WTC11 (cell line): ENCODE data around the gene CTIF. TPM values are rescaled to one million over a fixed set of nuclear protein-coding genes. Genes with fewer than 3 reads are reported as not detected.

Experiments
- ATAC-seq: fragments of 200-7000 bp; cut with Tn5 transposase; 2 replicates; pipeline ENCODE4 v1.10.0; 2021; ENCODE audit warnings: mild to moderate bottlenecking, moderate library complexity
- CTCF ChIA-PET: fragments of 300-600 bp; sonication (Branson Sonifier 250); formaldehyde crosslinking; loops from one replicate; lab custom pipeline; 2021; ENCODE audit warnings: antibody characterized with exemption; lab: Charles Lee
- POLR2A ChIA-PET: fragments of 350-600 bp; sonication (Branson Sonifier 250); formaldehyde crosslinking; loops from one replicate; lab custom pipeline; 2021; ENCODE audit warnings: antibody characterized with exemption; lab: Charles Lee
- DNase-seq: peaks from one replicate; pipeline ENCODE4 v3.0.0; 2021; ENCODE audit warnings: low spot score
- H3K27ac Mint-ChIP-seq: 2 replicates; pipeline ENCODE4 v1.8.0; 2021; ENCODE audit warnings: mixed read lengths
- H3K27me3 Mint-ChIP-seq: 2 replicates; pipeline ENCODE4 v1.8.0; 2021; ENCODE audit warnings: low read depth, mild to moderate bottlenecking, moderate library complexity, mixed read lengths
- H3K36me3 Mint-ChIP-seq: 2 replicates; pipeline ENCODE4 v1.8.0; 2021; ENCODE audit warnings: mixed read lengths
- H3K4me1 Mint-ChIP-seq: 2 replicates; pipeline ENCODE4 v1.8.0; 2022; ENCODE audit warnings: mixed read lengths
- H3K4me3 Mint-ChIP-seq: 2 replicates; pipeline ENCODE4 v1.8.0; 2021; ENCODE audit warnings: mild to moderate bottlenecking, moderate library complexity, mixed read lengths
- H3K9me3 Mint-ChIP-seq: 2 replicates; pipeline ENCODE4 v1.8.0; 2021; ENCODE audit warnings: mixed read lengths
- EMX1 ChIP-seq: fragments of 250-450 bp; sonication (Bioruptor Pico); IDR thresholded peaks from 2 replicates; pipeline ENCODE4 v1.8.0; 2021; ENCODE audit warnings: mild to moderate bottlenecking
- ETV6 ChIP-seq: sonication (generic); formaldehyde crosslinking; IDR thresholded peaks from 2 replicates; pipeline ENCODE4 v1.8.1; 2022; ENCODE audit warnings: mild to moderate bottlenecking, missing genetic modification reagents
- IRF2 ChIP-seq: sonication (generic); formaldehyde crosslinking; IDR thresholded peaks from 2 replicates; pipeline ENCODE4 v1.8.0; 2022; ENCODE audit warnings: low read depth, missing genetic modification reagents, borderline replicate concordance
- MXD4 ChIP-seq: fragments of 250-450 bp; sonication (Bioruptor Pico); IDR thresholded peaks from 2 replicates; pipeline ENCODE4 v1.8.0; 2021; ENCODE audit warnings: mild to moderate bottlenecking, moderate library complexity, borderline replicate concordance
- MYBL2 ChIP-seq: sonication (generic); formaldehyde crosslinking; IDR thresholded peaks from 2 replicates; pipeline ENCODE4 v1.8.1; 2023; ENCODE audit warnings: mild to moderate bottlenecking, moderate library complexity, missing genetic modification reagents
- NFYB ChIP-seq: sonication (generic); formaldehyde crosslinking; conservative IDR thresholded peaks from 2 replicates; pipeline ENCODE4 v1.8.0; 2022; ENCODE audit warnings: low read depth, missing genetic modification reagents
- NR1H2 ChIP-seq: sonication (generic); formaldehyde crosslinking; IDR thresholded peaks from 2 replicates; pipeline ENCODE4 v1.9.0; 2021; ENCODE audit warnings: mild to moderate bottlenecking, moderate library complexity, missing genetic modification reagents
- NR3C1 ChIP-seq: sonication (generic); formaldehyde crosslinking; conservative IDR thresholded peaks from 2 replicates; pipeline ENCODE4 v1.8.1; 2023; ENCODE audit warnings: low read depth, mild to moderate bottlenecking, missing genetic modification reagents
- PRRX2 ChIP-seq: fragments of 250-450 bp; sonication (Bioruptor Pico); IDR thresholded peaks from 2 replicates; pipeline ENCODE4 v1.8.0; 2021; ENCODE audit warnings: mild to moderate bottlenecking
- SOX15 ChIP-seq: fragments of 250-450 bp; sonication (Bioruptor Pico); IDR thresholded peaks from 2 replicates; pipeline ENCODE4 v1.9.0; 2021; ENCODE audit warnings: mild to moderate bottlenecking
- SP1 ChIP-seq: sonication (generic); formaldehyde crosslinking; conservative IDR thresholded peaks from 2 replicates; pipeline ENCODE4 v1.8.1; 2022; ENCODE audit warnings: missing genetic modification reagents
- TEAD1 ChIP-seq: sonication (generic); formaldehyde crosslinking; IDR thresholded peaks from 2 replicates; pipeline ENCODE4 v1.8.0; 2022; ENCODE audit warnings: mild to moderate bottlenecking, missing genetic modification reagents
- TP53 ChIP-seq: sonication (generic); formaldehyde crosslinking; IDR thresholded peaks from 2 replicates; pipeline ENCODE4 v1.8.1; 2023; ENCODE audit warnings: mild to moderate bottlenecking, missing genetic modification reagents
- ZBTB21 ChIP-seq: sonication (generic); formaldehyde crosslinking; IDR thresholded peaks from 2 replicates; pipeline ENCODE4 v1.8.1; 2023; ENCODE audit warnings: mild to moderate bottlenecking, missing genetic modification reagents, borderline replicate concordance
- ZNF121 ChIP-seq: sonication (generic); formaldehyde crosslinking; IDR thresholded peaks from 2 replicates; pipeline ENCODE4 v1.8.0; 2023; ENCODE audit warnings: missing genetic modification reagents
- ZNF138 ChIP-seq: sonication (generic); formaldehyde crosslinking; conservative IDR thresholded peaks from 2 replicates; pipeline ENCODE4 v1.8.1; 2022; ENCODE audit warnings: mild to moderate bottlenecking, moderate library complexity, missing genetic modification reagents
- ZNF232 ChIP-seq: sonication (generic); formaldehyde crosslinking; IDR thresholded peaks from 2 replicates; pipeline ENCODE4 v1.8.0; 2022; ENCODE audit warnings: mild to moderate bottlenecking, missing genetic modification reagents
- total RNA-seq: library from RNA; stranded (reverse); gene quantifications from 3 replicates; pipeline ENCODE4 v1.2.3, GENCODE V29; 2021
- TF ChIP-seq, protein P1 (sequence below): sonication (generic); formaldehyde crosslinking; conservative IDR thresholded peaks from 2 replicates; pipeline ENCODE4 v1.8.1; 2022; ENCODE audit warnings: mild to moderate bottlenecking, missing genetic modification reagents
- TF ChIP-seq, protein P2 (sequence below): fragments of 250-450 bp; sonication (Bioruptor Pico); IDR thresholded peaks from 2 replicates; pipeline ENCODE4 v2.1.2; 2022; ENCODE audit warnings: mild to moderate bottlenecking, moderate library complexity
- TF ChIP-seq, protein P3 (sequence below): sonication (generic); formaldehyde crosslinking; IDR thresholded peaks from 2 replicates; pipeline ENCODE4 v1.8.0; 2022; ENCODE audit warnings: mild to moderate bottlenecking, missing genetic modification reagents
- TF ChIP-seq, protein P4 (sequence below): sonication (generic); formaldehyde crosslinking; IDR thresholded peaks from 2 replicates; pipeline ENCODE4 v1.8.1; 2022; ENCODE audit warnings: mild to moderate bottlenecking, missing genetic modification reagents, moderate library complexity, borderline replicate concordance
- TF ChIP-seq, protein P5 (sequence below): sonication (generic); formaldehyde crosslinking; IDR thresholded peaks from 2 replicates; pipeline ENCODE4 v1.8.1; 2023; ENCODE audit warnings: mild to moderate bottlenecking, missing genetic modification reagents, moderate library complexity
- TF ChIP-seq, protein P6 (sequence below): fragments of 250-450 bp; sonication (Bioruptor Pico); conservative IDR thresholded peaks from 2 replicates; pipeline ENCODE4 v1.9.0; 2021; ENCODE audit warnings: mild to moderate bottlenecking
- TF ChIP-seq, protein P7 (sequence below): sonication (generic); formaldehyde crosslinking; IDR thresholded peaks from 2 replicates; pipeline ENCODE4 v1.8.0; 2022; ENCODE audit warnings: mild to moderate bottlenecking, missing genetic modification reagents

The CTIF gene
- total RNA-seq, 1 experiment from 2014 or later, result 28.5 TPM

DNA sequence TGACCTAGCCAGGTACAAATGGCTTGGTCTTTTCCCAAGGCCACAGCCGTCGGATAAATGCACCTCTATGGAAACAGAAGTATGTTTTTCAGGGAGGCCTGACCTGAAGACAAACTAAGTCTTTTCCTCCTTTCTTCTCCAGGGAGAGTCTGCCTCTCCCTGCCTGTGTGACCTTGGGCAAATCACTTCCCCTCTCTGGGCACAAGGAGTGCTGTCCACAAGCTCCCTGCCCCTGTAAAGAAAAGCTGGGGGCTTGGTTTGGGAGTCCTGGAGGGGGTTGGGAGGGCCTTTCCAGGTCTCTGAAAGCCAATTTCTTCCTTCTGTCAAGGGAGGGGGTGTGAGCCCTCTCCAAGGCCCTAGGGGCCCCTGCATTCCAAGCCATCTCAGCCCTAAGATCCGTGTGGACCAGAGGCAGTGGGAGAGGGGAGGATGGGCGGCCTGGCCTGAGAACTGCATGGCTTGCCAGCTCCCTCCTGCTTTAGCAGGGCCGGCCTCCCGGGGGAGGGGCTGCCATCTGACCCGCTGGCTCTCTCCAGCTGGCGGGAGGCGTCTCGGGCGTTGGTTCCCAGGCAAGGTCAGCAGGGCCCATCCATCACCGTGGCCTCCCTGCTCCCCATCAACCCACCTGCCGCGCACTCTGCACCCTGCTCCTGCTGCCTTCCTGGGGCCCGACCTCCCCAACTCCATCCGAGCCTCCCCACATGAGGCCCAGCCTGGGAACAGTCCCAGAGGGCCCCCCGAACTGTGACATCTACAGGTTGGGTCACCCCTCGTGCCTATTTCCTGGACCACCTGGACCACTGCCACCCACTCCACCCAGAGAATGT, 350.5 kb downstream of the CTIF start:
- peak; percentile 73 for DNase-seq
- TF ChIP-seq, protein P1, sequence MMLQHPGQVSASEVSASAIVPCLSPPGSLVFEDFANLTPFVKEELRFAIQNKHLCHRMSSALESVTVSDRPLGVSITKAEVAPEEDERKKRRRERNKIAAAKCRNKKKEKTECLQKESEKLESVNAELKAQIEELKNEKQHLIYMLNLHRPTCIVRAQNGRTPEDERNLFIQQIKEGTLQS (CRISPR knock-in tag), result no peak
- TF ChIP-seq SP1 (CRISPR knock-in tag), result no peak
- no peak for TF ChIP-seq TEAD1
- TF ChIP-seq NR1H2 (CRISPR knock-in tag), result no peak
- TF ChIP-seq ZNF121 (CRISPR knock-in tag), result no peak
- TF ChIP-seq MYBL2 (CRISPR knock-in tag), result no peak
- TF ChIP-seq MXD4 (CRISPR knock-in tag), result no peak
- TF ChIP-seq ZNF232 (CRISPR knock-in tag), result no peak
- no peak for TF ChIP-seq SOX15 (CRISPR knock-in tag)
- TF ChIP-seq, protein P2, sequence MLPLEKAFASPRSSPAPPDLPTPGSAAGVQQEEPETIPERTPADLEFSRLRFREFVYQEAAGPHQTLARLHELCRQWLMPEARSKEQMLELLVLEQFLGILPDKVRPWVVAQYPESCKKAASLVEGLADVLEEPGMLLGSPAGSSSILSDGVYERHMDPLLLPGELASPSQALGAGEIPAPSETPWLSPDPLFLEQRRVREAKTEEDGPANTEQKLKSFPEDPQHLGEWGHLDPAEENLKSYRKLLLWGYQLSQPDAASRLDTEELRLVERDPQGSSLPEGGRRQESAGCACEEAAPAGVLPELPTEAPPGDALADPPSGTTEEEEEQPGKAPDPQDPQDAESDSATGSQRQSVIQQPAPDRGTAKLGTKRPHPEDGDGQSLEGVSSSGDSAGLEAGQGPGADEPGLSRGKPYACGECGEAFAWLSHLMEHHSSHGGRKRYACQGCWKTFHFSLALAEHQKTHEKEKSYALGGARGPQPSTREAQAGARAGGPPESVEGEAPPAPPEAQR, result no peak
- TF ChIP-seq, protein P3, sequence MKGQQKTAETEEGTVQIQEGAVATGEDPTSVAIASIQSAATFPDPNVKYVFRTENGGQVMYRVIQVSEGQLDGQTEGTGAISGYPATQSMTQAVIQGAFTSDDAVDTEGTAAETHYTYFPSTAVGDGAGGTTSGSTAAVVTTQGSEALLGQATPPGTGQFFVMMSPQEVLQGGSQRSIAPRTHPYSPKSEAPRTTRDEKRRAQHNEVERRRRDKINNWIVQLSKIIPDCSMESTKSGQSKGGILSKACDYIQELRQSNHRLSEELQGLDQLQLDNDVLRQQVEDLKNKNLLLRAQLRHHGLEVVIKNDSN, result no peak
- no peak for TF ChIP-seq NFYB (CRISPR knock-in tag)
- TF ChIP-seq ETV6, result no peak
- TF ChIP-seq NR3C1 (CRISPR knock-in tag), result no peak
- TF ChIP-seq ZBTB21 (CRISPR knock-in tag), result no peak
- ChIA-PET POLR2A (interaction anchor here (1.1 kb wide), 1 partner anchor 13 kb away, joined by 3 read pairs; no protein-coding TSS in a partner anchor), CTCF (interaction anchor here (1.0 to 1.5 kb wide), 7 partner anchors 13 to 178 kb away, joined by 3 to 5 read pairs (median 3); no protein-coding TSS in a partner anchor)
- H3K4me3 Mint-ChIP-seq, result no peak overlapping the region
- H3K27me3 Mint-ChIP-seq, result peaks cover 4% of the 10 kb centered on the region; the same call in 1 of the 2 replicates
- peak overlapping the region; percentile 27; the same call in 1 of the 2 replicates for H3K27ac Mint-ChIP-seq
- no peaks in the 10 kb centered on the region for H3K9me3 Mint-ChIP-seq
- no peaks in the 10 kb centered on the region for H3K36me3 Mint-ChIP-seq
- peak; percentile 82 for ATAC-seq
- peaks cover 28% of the 10 kb centered on the region for H3K4me1 Mint-ChIP-seq

DNA sequence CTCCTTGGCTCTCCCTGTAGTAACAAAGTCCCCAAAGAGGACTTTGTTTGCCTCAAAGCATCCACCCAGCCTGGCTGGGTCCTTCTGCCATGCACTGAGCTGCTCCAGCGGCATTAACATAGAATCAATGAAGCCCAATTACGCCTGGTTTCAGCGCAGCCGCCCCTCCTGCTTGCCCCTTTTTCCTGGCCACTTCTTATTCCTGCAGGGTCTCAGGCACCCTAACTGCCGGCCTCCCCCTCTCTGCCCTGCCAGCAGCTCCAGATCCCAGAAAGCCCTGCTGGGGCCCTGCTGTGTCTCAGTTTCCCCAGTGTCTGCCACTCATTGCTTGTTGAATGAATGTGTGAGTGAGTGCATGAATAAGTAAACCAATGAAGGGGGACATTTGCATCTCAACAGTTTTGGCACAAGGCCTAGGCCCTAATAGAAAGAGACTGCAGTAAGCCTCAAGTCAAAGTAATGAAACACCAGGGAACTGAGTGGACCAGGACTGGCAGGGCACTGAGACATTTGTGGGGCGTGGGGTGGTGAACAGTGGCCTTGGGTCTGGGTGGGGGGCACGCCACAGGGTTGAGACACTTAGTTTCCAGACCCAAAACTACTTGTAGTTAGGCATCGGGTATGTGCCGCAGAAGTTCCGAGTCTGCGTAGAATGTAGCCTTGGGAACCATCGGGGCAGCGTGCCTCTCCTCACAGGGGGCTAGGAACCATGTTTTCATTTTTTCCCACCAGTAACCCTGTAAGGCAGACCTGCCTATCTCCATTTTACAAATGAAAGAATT, 351.3 kb downstream of the CTIF start:
- DNase-seq (no peak), ATAC-seq (peak; percentile 8)
- H3K27me3 Mint-ChIP-seq, result no peaks in the 10 kb centered on the region; the same call in 1 of the 2 replicates
- H3K27ac Mint-ChIP-seq, result peak overlapping the region; percentile 27
- H3K9me3 Mint-ChIP-seq, result no peaks in the 10 kb centered on the region
- H3K4me3 Mint-ChIP-seq, result no peak overlapping the region
- H3K4me1 Mint-ChIP-seq, result peaks cover 28% of the 10 kb centered on the region
- ChIA-PET POLR2A (interaction anchor here (1.1 kb wide), 1 partner anchor 14 kb away, joined by 3 read pairs; no protein-coding TSS in a partner anchor), CTCF (interaction anchor here (0.9 to 1.5 kb wide), 9 partner anchors 14 to 179 kb away, joined by 3 to 5 read pairs (median 3); no protein-coding TSS in a partner anchor)
- H3K36me3 Mint-ChIP-seq, result no peaks in the 10 kb centered on the region
- TF ChIP-seq, protein P4, sequence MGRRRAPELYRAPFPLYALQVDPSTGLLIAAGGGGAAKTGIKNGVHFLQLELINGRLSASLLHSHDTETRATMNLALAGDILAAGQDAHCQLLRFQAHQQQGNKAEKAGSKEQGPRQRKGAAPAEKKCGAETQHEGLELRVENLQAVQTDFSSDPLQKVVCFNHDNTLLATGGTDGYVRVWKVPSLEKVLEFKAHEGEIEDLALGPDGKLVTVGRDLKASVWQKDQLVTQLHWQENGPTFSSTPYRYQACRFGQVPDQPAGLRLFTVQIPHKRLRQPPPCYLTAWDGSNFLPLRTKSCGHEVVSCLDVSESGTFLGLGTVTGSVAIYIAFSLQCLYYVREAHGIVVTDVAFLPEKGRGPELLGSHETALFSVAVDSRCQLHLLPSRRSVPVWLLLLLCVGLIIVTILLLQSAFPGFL (CRISPR knock-in tag), result no peak
- no peak for TF ChIP-seq SOX15 (CRISPR knock-in tag)
- TF ChIP-seq EMX1, result no peak
- no peak for TF ChIP-seq TP53 (CRISPR knock-in tag)
- TF ChIP-seq, protein P5, sequence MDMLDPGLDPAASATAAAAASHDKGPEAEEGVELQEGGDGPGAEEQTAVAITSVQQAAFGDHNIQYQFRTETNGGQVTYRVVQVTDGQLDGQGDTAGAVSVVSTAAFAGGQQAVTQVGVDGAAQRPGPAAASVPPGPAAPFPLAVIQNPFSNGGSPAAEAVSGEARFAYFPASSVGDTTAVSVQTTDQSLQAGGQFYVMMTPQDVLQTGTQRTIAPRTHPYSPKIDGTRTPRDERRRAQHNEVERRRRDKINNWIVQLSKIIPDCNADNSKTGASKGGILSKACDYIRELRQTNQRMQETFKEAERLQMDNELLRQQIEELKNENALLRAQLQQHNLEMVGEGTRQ (CRISPR knock-in tag), result no peak
- no peak for TF ChIP-seq NFYB (CRISPR knock-in tag)
- TF ChIP-seq, protein P6, sequence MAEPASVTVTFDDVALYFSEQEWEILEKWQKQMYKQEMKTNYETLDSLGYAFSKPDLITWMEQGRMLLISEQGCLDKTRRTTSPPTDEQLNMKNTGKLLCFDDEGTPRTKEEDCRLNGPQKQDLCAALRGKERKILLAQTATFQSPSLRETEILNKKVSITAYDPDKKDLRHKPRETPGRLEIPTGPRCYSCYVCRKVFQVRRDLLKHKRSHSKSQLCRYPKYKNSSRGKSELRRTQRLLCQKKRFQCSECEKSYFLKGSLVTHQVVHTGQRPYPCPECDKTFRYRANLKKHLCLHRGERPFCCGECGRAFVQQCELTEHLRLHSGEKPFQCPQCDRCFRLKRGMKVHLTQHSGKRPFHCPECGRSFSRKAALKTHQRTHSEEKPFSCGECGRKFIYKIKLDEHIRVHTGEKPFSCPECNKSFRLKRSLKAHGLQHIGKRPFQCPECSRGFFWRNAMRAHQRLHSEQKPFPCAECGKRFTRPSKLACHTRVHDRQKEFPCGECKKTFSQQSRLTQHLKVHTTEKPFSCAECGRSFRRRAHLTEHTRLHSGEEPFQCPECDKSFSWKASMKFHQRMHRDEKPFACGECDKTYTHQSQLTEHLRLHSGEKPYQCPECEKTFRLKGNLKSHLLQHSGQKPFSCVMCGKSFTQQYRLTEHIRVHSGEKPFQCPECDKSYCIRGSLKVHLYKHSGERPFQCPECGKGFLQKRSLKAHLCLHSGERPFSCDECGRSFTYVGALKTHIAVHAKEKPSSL (CRISPR knock-in tag), result no peak
- TF ChIP-seq ZBTB21 (CRISPR knock-in tag), result no peak
- TF ChIP-seq, protein P7, sequence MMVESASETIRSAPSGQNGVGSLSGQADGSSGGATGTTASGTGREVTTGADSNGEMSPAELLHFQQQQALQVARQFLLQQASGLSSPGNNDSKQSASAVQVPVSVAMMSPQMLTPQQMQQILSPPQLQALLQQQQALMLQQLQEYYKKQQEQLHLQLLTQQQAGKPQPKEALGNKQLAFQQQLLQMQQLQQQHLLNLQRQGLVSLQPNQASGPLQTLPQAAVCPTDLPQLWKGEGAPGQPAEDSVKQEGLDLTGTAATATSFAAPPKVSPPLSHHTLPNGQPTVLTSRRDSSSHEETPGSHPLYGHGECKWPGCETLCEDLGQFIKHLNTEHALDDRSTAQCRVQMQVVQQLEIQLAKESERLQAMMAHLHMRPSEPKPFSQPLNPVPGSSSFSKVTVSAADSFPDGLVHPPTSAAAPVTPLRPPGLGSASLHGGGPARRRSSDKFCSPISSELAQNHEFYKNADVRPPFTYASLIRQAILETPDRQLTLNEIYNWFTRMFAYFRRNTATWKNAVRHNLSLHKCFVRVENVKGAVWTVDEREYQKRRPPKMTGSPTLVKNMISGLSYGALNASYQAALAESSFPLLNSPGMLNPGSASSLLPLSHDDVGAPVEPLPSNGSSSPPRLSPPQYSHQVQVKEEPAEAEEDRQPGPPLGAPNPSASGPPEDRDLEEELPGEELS, result no peak
- no peak for TF ChIP-seq ZNF138 (CRISPR knock-in tag)
- no peak for TF ChIP-seq PRRX2 (CRISPR knock-in tag)
- no peak for TF ChIP-seq SP1 (CRISPR knock-in tag)
- no peak for TF ChIP-seq ZNF232 (CRISPR knock-in tag)
- TF ChIP-seq IRF2 (CRISPR knock-in tag), result no peak
